ENCODE results near the gene POLR3G.

POLR3G gene

GRCh38 chr5:90503596-90503995 lies 28.9 kb downstream of the POLR3G start:
- no peak for DNase-seq (ENCODE audit: low read depth)

GRCh38 chr5:90504743-90505142 lies 30.1 kb downstream of the POLR3G start:
- no peak for DNase-seq (ENCODE audit: low read depth)

GRCh38 chr5:90506221-90506620 lies 31.6 kb downstream of the POLR3G start:
- DNase-seq (ENCODE audit: low read depth), result no peak

- no peak for DNase-seq (ENCODE audit: low read depth)
Observed at GRCh38 chr5:90510438-90510837, 35.8 kb downstream of the POLR3G start.

GRCh38 chr5:90514520-90514919 lies 39.9 kb downstream of the POLR3G start:
- no peak for DNase-seq (ENCODE audit: low read depth)

GRCh38 chr5:90518661-90519060 lies 44.0 kb downstream of the POLR3G start:
- no peak for DNase-seq (ENCODE audit: low read depth)

GRCh38 chr5:90519081-90519480 lies 44.4 kb downstream of the POLR3G start:
- no peak for DNase-seq (ENCODE audit: low read depth)

GRCh38 chr5:90528601-90529193 lies 54.0 kb downstream of the POLR3G start:
- no peak for DNase-seq (ENCODE audit: low read depth)

GRCh38 chr5:90529194-90529938 lies 54.7 kb downstream of the POLR3G start, which contains the start of gene LYSMD3:
TSS of gene LYSMD3 (minus strand) at chr5:90529584. CDS start at chr5:90525289, 4,295 bp downstream.
- DNase-seq (ENCODE audit: low read depth), result peak; percentile 98

- no peak for DNase-seq (ENCODE audit: low read depth)
Observed at GRCh38 chr5:90529939-90530677, 55.4 kb downstream of the POLR3G start.

GRCh38 chr5:90530736-90531487 lies 56.2 kb downstream of the POLR3G start:
- no peak for DNase-seq (ENCODE audit: low read depth)

- no peak for DNase-seq (ENCODE audit: low read depth)
Observed at GRCh38 chr5:90533794-90534193, 59.1 kb downstream of the POLR3G start.

- no peak for DNase-seq (ENCODE audit: low read depth)
Observed at GRCh38 chr5:90534922-90535321, 60.3 kb downstream of the POLR3G start.

GRCh38 chr5:90542827-90543519 lies 68.3 kb downstream of the POLR3G start:
- DNase-seq (ENCODE audit: low read depth), result no peak

GRCh38 chr5:90545511-90545910 lies 70.8 kb downstream of the POLR3G start:
- no peak for DNase-seq (ENCODE audit: low read depth)

GRCh38 chr5:90546216-90546837 lies 71.7 kb downstream of the POLR3G start:
- DNase-seq (ENCODE audit: low read depth), result no peak

GRCh38 chr5:90547072-90547536 lies 72.4 kb downstream of the POLR3G start:
- no peak for DNase-seq (ENCODE audit: low read depth)

GRCh38 chr5:90548069-90548593 lies 73.5 kb downstream of the POLR3G start:
- DNase-seq (ENCODE audit: low read depth), result no peak

- no peak for DNase-seq (ENCODE audit: low read depth)
Observed at GRCh38 chr5:90549223-90549622, 74.6 kb downstream of the POLR3G start.

- DNase-seq (ENCODE audit: low read depth), result no peak
Observed at GRCh38 chr5:90549729-90550275, 75.1 kb downstream of the POLR3G start.

- no peak for DNase-seq (ENCODE audit: low read depth)
Observed at GRCh38 chr5:90550963-90551362, 76.3 kb downstream of the POLR3G start.
